Astrocyte (in vitro differentiated cells and primary cell): ENCODE results near the gene DSN1. TPM values are rescaled to one million over a fixed set of nuclear protein-coding genes. Genes with fewer than 3 reads are reported as not detected.

Source experiments
- DNase-seq: peaks from one replicate; pipeline ENCODE4 v3.0.0-alpha.2; 2010; ENCODE audit warnings: low read depth
- FAIRE-seq: peaks from 2 replicates; lab custom pipeline; 2011; peaks lifted over from hg19 to GRCh38; lab: Jason Lieb, UNC
- H2AFZ ChIP-seq: 2 replicates; pipeline ENCODE4 v1.6.0; 2012; ENCODE audit warnings: low read depth, low read length, inconsistent platforms
- H3K27ac ChIP-seq: 2 replicates; pipeline ENCODE4 v1.5.1; 2011; ENCODE audit warnings: low read depth, low read length, inconsistent platforms
- H3K27me3 ChIP-seq: 2 replicates; pipeline ENCODE4 v1.6.0; 2011; ENCODE audit warnings: low read length, inconsistent platforms; ENCODE audit not compliant: insufficient read depth
- H3K36me3 ChIP-seq: 2 replicates; pipeline ENCODE4 v1.5.1; 2011; ENCODE audit warnings: low read length, inconsistent platforms; ENCODE audit not compliant: insufficient read depth
- H3K4me1 ChIP-seq: 2 replicates; pipeline ENCODE4 v1.5.1; 2011; ENCODE audit warnings: low read length, inconsistent platforms; ENCODE audit not compliant: insufficient read depth
- H3K4me2 ChIP-seq: 2 replicates; pipeline ENCODE4 v1.6.0; 2012; ENCODE audit warnings: low read length, inconsistent platforms
- H3K4me3 ChIP-seq: 2 replicates; pipeline ENCODE4 v1.5.1; 2011; ENCODE audit warnings: low read depth, mild to moderate bottlenecking, low read length, inconsistent platforms; ENCODE audit not compliant: insufficient read depth
- H3K79me2 ChIP-seq: 2 replicates; pipeline ENCODE4 v1.6.0; 2012; ENCODE audit warnings: mild to moderate bottlenecking, low read length, inconsistent platforms; ENCODE audit not compliant: insufficient read depth
- H3K9ac ChIP-seq: 2 replicates; pipeline ENCODE4 v1.6.0; 2012; ENCODE audit warnings: mild to moderate bottlenecking, low read length, inconsistent platforms
- H3K9me3 ChIP-seq: 2 replicates; pipeline ENCODE4 v1.5.1; 2012; ENCODE audit warnings: low read depth, mild to moderate bottlenecking, low read length, inconsistent platforms; ENCODE audit not compliant: insufficient read depth
- H4K20me1 ChIP-seq: 2 replicates; pipeline ENCODE4 v1.6.0; 2012; ENCODE audit warnings: low read length, inconsistent platforms; ENCODE audit not compliant: insufficient read depth
- H3K27ac Mint-ChIP-seq: one replicate; pipeline ENCODE4 v1.8.0; 2021; ENCODE audit warnings: mild to moderate bottlenecking, mixed read lengths; ENCODE audit not compliant: unreplicated experiment
- H3K27me3 Mint-ChIP-seq: one replicate; pipeline ENCODE4 v1.8.0; 2021; ENCODE audit warnings: low read depth, mixed read lengths; ENCODE audit not compliant: unreplicated experiment
- H3K36me3 Mint-ChIP-seq: one replicate; pipeline ENCODE4 v1.8.0; 2021; ENCODE audit warnings: low read depth, mixed read lengths; ENCODE audit not compliant: unreplicated experiment
- H3K4me1 Mint-ChIP-seq: one replicate; pipeline ENCODE4 v1.8.0; 2021; ENCODE audit warnings: low read depth, mixed read lengths; ENCODE audit not compliant: unreplicated experiment
- H3K4me3 Mint-ChIP-seq: one replicate; pipeline ENCODE4 v1.8.0; 2021; ENCODE audit warnings: mild to moderate bottlenecking, moderate library complexity, mixed read lengths; ENCODE audit not compliant: unreplicated experiment
- H3K9me3 Mint-ChIP-seq: one replicate; pipeline ENCODE4 v1.8.0; 2021; ENCODE audit warnings: mild to moderate bottlenecking, mixed read lengths; ENCODE audit not compliant: unreplicated experiment
- CTCF ChIP-seq: IDR thresholded peaks from 2 replicates; pipeline ENCODE4 v1.5.1; 2011; ENCODE audit warnings: low read depth, mild to moderate bottlenecking, inconsistent platforms, low read length, moderate library complexity; ENCODE audit not compliant: insufficient read depth
- EZH2 ChIP-seq: IDR thresholded peaks from 2 replicates; pipeline ENCODE4 v1.6.1; 2012; ENCODE audit warnings: mild to moderate bottlenecking, low read length, inconsistent platforms; ENCODE audit not compliant: insufficient read depth
- total RNA-seq: library from RNA; stranded (reverse); gene quantifications from 2 replicates; pipeline ENCODE4 v1.2.1, GENCODE V29; 2021

The DSN1 gene
- total RNA-seq, 1 donor from 2014 or later = 6.1 TPM

GRCh38 chr20:36777167-36777566 is 3.6 kb upstream of the DSN1 start:
- Histone ChIP-seq H3K9me3 (no peaks in the 10 kb centered on the region), H3K27ac (no peak overlapping the region), H3K4me2 (no peak overlapping the region), H3K36me3 (no peaks in the 10 kb centered on the region), H3K79me2 (peaks cover 12% of the 10 kb centered on the region), H3K4me3 (no peak overlapping the region), H3K4me1 (peaks cover 8% of the 10 kb centered on the region), H2AFZ (no peak overlapping the region), H3K27me3 (no peaks in the 10 kb centered on the region), H3K9ac (no peak overlapping the region), H4K20me1 (no peaks in the 10 kb centered on the region)
- DNase-seq (no peak), FAIRE-seq (no peak)
- Mint-ChIP-seq H3K4me1 (no peaks in the 10 kb centered on the region), H3K4me3 (no peak overlapping the region), H3K27me3 (no peaks in the 10 kb centered on the region), H3K36me3 (no peaks in the 10 kb centered on the region), H3K27ac (no peak overlapping the region), H3K9me3 (no peaks in the 10 kb centered on the region)
- TF ChIP-seq EZH2 (no peak), CTCF (no peak)

- Histone ChIP-seq H3K27me3 (no peaks in the 10 kb centered on the region), H3K9me3 (no peaks in the 10 kb centered on the region), H3K9ac (no peak overlapping the region), H3K79me2 (peaks cover 12% of the 10 kb centered on the region), H3K36me3 (peaks cover 2% of the 10 kb centered on the region), H4K20me1 (no peaks in the 10 kb centered on the region), H3K4me1 (peaks cover 8% of the 10 kb centered on the region), H3K4me3 (no peak overlapping the region), H2AFZ (no peak overlapping the region), H3K4me2 (no peak overlapping the region), H3K27ac (no peak overlapping the region)
- DNase-seq (no peak), FAIRE-seq (no peak)
- Mint-ChIP-seq H3K9me3 (no peaks in the 10 kb centered on the region), H3K36me3 (peaks cover 2% of the 10 kb centered on the region), H3K27me3 (no peaks in the 10 kb centered on the region), H3K4me1 (no peaks in the 10 kb centered on the region), H3K27ac (no peak overlapping the region), H3K4me3 (no peak overlapping the region)
- TF ChIP-seq CTCF (no peak), EZH2 (no peak)
Measured at GRCh38 chr20:36775826-36776225, 2.3 kb upstream of the DSN1 start.

- Histone ChIP-seq H3K27me3 (no peaks in the 10 kb centered on the region), H2AFZ (no peak overlapping the region), H4K20me1 (no peaks in the 10 kb centered on the region), H3K9ac (no peak overlapping the region), H3K4me1 (peaks cover 8% of the 10 kb centered on the region), H3K4me3 (no peak overlapping the region), H3K4me2 (no peak overlapping the region), H3K79me2 (peaks cover 12% of the 10 kb centered on the region), H3K9me3 (no peaks in the 10 kb centered on the region), H3K36me3 (peaks cover 6% of the 10 kb centered on the region), H3K27ac (no peak overlapping the region)
- H3K4me3 Mint-ChIP-seq = peak overlapping the region; percentile 30
- peak overlapping the region; percentile 81 for H3K27ac Mint-ChIP-seq
- FAIRE-seq = no peak
- TF ChIP-seq CTCF (no peak), EZH2 (no peak)
- no peaks in the 10 kb centered on the region for H3K27me3 Mint-ChIP-seq
- DNase-seq = no peak
- H3K9me3 Mint-ChIP-seq = no peaks in the 10 kb centered on the region
- H3K4me1 Mint-ChIP-seq = no peaks in the 10 kb centered on the region
- peaks cover 2% of the 10 kb centered on the region for H3K36me3 Mint-ChIP-seq
Measured at GRCh38 chr20:36775196-36775595, 1.6 kb upstream of the DSN1 start.
